Fibroblast of lung (primary cell): ENCODE results near the gene ZNF22. TPM values are rescaled to one million over a fixed set of nuclear protein-coding genes. Genes with fewer than 3 reads are reported as not detected.
A peak's percentile ranks its signal among the peaks of the same experiment; 100 is the strongest.

Source experiments
- DNase-seq, 2 donors: peaks; one replicate each; pipeline versions ENCODE4 v3.0.0 to v3.0.0-alpha.2; 2010; ENCODE audit warnings: low read depth in 2 of 2
- H2AFZ ChIP-seq: 2 replicates; pipeline ENCODE4 v1.5.1; 2012; ENCODE audit warnings: low read length, control low read depth, inconsistent platforms
- H3K27ac ChIP-seq: 2 replicates; pipeline ENCODE4 v1.5.1; 2011; ENCODE audit warnings: low read length, control low read depth; ENCODE audit not compliant: insufficient read depth
- H3K27me3 ChIP-seq: 2 replicates; pipeline ENCODE4 v1.5.1; 2011; ENCODE audit warnings: mild to moderate bottlenecking, low read length; ENCODE audit not compliant: control insufficient read depth, insufficient read depth
- H3K36me3 ChIP-seq: 2 replicates; pipeline ENCODE4 v1.5.1; 2011; ENCODE audit warnings: low read length; ENCODE audit not compliant: control insufficient read depth, insufficient read depth
- H3K4me1 ChIP-seq: 2 replicates; pipeline ENCODE4 v1.5.1; 2011; ENCODE audit warnings: low read length; ENCODE audit not compliant: control insufficient read depth, insufficient read depth; ENCODE audit errors: extremely low read depth
- H3K4me2 ChIP-seq: 2 replicates; pipeline ENCODE4 v1.5.1; 2011; ENCODE audit warnings: low read length, control low read depth; ENCODE audit not compliant: insufficient read depth; ENCODE audit errors: extremely low read depth
- H3K4me3 ChIP-seq, 4 experiments: fragments of 200-600 bp in 1 of 4; sonication (generic) in 1 of 4; replicated peaks in 1 of 4; 2 replicates each; pipeline ENCODE4 v1.5.1; 2011 to 2016; ENCODE audit warnings: low read length in 4 of 4, low read depth in 3 of 4, mild to moderate bottlenecking in 3 of 4, control low read depth in 2 of 4, inconsistent platforms in 1 of 4, mixed read lengths in 1 of 4; ENCODE audit not compliant: insufficient read depth in 1 of 4; ENCODE audit errors: control extremely low read depth in 1 of 4
- H3K79me2 ChIP-seq: 2 replicates; pipeline ENCODE4 v1.5.1; 2012; ENCODE audit warnings: mild to moderate bottlenecking, low read length, inconsistent platforms; ENCODE audit not compliant: control insufficient read depth, insufficient read depth
- H3K9ac ChIP-seq: 2 replicates; pipeline ENCODE4 v1.5.1; 2011; ENCODE audit warnings: mild to moderate bottlenecking, low read length, control low read depth; ENCODE audit not compliant: insufficient read depth
- H3K9me3 ChIP-seq: 2 replicates; pipeline ENCODE4 v1.5.1; 2012; ENCODE audit warnings: low read depth, low read length; ENCODE audit not compliant: control insufficient read depth, insufficient read depth
- H4K20me1 ChIP-seq: 2 replicates; pipeline ENCODE4 v1.5.1; 2011; ENCODE audit warnings: low read length; ENCODE audit not compliant: control insufficient read depth, insufficient read depth; ENCODE audit errors: extremely low read depth
- EZH2 ChIP-seq: IDR thresholded peaks from 2 replicates; pipeline ENCODE4 v1.5.1; 2012; ENCODE audit warnings: low read length, control low read depth, mild to moderate bottlenecking; ENCODE audit errors: missing control alignments
- polyA plus RNA-seq, 2 donors: library from polyadenylated mRNA; depleted of rRNA in 1 of 2; stranded (reverse) in 1 of 2; unstranded in 1 of 2; fragments of >200 nt; gene quantifications; 2 replicates each; pipeline ENCODE4 v1.2.1, GENCODE V29; 2011 to 2012; ENCODE audit warnings: missing spikeins in 1 of 2
- total RNA-seq: library from RNA; depleted of rRNA; stranded (reverse); fragments of >200 nt; gene quantifications from 2 replicates; pipeline ENCODE4 v1.2.1, GENCODE V29; 2014
- TF ChIP-seq, protein P1 (sequence below), 2 donors: IDR thresholded peaks in 1 of 2; conservative IDR thresholded peaks in 1 of 2; 1 replicate in 1 of 2; 2 replicates in 1 of 2; pipeline ENCODE4 v1.5.1; 2011 to 2012; ENCODE audit warnings: low read length in 2 of 2, control low read depth in 1 of 2, inconsistent platforms in 1 of 2, low read depth in 1 of 2, mild to moderate bottlenecking in 1 of 2

Gene ZNF22
- total and polyA plus RNA-seq, 2 donors (not counting 1 experiment from before 2014, with no cell fraction given): 16.0 to 23.0 TPM

DNA sequence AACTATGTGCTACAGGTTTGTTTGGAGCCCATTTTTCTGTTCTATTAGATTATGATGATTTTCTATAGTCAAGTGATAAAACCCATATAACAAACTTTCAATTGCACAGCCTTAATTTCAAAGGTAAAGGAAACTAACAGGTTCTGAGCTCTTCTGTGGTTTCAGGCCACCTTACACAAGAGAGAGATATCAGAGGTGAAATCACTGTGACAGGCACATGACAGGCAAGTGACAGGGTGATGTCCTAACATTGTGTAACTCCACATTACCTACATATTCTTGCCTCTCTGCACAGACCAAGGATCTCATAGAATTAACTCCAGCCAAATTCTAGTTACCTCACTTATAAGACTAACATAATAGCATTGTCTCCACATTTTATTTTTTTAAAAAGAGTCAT lies 35.0 kb downstream of the ZNF22 start:
- DNase-seq: no peak
- H3K4me3 ChIP-seq: no peak overlapping the region
- no peaks in the 10 kb centered on the region for H3K79me2 ChIP-seq
- TF ChIP-seq EZH2: no peak
- TF ChIP-seq, protein P1, sequence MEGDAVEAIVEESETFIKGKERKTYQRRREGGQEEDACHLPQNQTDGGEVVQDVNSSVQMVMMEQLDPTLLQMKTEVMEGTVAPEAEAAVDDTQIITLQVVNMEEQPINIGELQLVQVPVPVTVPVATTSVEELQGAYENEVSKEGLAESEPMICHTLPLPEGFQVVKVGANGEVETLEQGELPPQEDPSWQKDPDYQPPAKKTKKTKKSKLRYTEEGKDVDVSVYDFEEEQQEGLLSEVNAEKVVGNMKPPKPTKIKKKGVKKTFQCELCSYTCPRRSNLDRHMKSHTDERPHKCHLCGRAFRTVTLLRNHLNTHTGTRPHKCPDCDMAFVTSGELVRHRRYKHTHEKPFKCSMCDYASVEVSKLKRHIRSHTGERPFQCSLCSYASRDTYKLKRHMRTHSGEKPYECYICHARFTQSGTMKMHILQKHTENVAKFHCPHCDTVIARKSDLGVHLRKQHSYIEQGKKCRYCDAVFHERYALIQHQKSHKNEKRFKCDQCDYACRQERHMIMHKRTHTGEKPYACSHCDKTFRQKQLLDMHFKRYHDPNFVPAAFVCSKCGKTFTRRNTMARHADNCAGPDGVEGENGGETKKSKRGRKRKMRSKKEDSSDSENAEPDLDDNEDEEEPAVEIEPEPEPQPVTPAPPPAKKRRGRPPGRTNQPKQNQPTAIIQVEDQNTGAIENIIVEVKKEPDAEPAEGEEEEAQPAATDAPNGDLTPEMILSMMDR (conservative IDR thresholded peaks at IDR 0.05 in 1 of 2, IDR thresholded peaks at IDR 0.05 in 1 of 2; ENCODE audit: low read depth in 1 of 2, low read length in 2 of 2): no peak
- H3K27ac ChIP-seq: no peak overlapping the region
- H2AFZ ChIP-seq: no peak overlapping the region
- H3K27me3 ChIP-seq: no peaks in the 10 kb centered on the region
- H3K4me2 ChIP-seq: no peak overlapping the region
- no peaks in the 10 kb centered on the region for H4K20me1 ChIP-seq
- no peak overlapping the region for H3K9ac ChIP-seq
- H3K36me3 ChIP-seq: no peaks in the 10 kb centered on the region
- no peaks in the 10 kb centered on the region for H3K4me1 ChIP-seq
- no peaks in the 10 kb centered on the region for H3K9me3 ChIP-seq

DNA sequence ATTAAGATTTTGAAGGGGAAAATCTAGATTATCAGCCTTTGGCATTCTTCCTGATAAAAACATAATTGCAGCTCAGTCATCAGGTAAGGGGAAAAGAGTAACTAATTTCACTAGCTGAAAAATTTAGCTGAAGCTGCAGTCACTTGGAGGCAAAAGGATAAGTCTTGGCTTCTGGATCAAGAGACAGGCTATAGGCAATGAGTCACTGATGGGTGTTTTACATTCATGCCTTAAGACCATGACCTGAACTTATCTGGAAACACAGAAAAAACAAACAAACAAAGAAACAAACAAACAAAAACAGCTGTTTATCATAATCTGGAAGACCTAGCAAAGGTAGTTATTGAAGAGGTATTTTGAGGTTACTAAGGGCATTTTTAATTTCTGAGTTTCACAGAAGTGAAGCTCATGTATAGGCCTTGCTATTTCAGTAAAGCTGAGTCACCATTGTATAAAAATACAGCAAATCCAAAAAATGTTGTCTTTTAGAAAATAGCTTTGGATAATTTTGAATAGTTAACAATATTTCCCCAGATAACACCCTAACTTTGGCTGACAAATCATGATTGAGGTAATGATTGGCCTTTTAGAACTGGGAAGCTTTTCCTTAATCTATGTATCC lies 40.3 kb downstream of the ZNF22 start:
- H3K27me3 ChIP-seq: no peaks in the 10 kb centered on the region
- peak; percentile 2 to 15 for DNase-seq
- no peaks in the 10 kb centered on the region for H3K4me1 ChIP-seq
- no peak overlapping the region for H3K4me3 ChIP-seq
- no peak overlapping the region for H3K27ac ChIP-seq
- no peaks in the 10 kb centered on the region for H3K36me3 ChIP-seq
- no peak overlapping the region for H3K9ac ChIP-seq
- H3K9me3 ChIP-seq: no peaks in the 10 kb centered on the region
- H3K4me2 ChIP-seq: no peak overlapping the region
- H4K20me1 ChIP-seq: no peaks in the 10 kb centered on the region
- no peak overlapping the region for H2AFZ ChIP-seq
- H3K79me2 ChIP-seq: no peaks in the 10 kb centered on the region
- TF ChIP-seq, protein P1 (conservative IDR thresholded peaks at IDR 0.05 in 1 of 2, IDR thresholded peaks at IDR 0.05 in 1 of 2; ENCODE audit: low read depth in 1 of 2, low read length in 2 of 2): no peak
- TF ChIP-seq EZH2: no peak

DNA sequence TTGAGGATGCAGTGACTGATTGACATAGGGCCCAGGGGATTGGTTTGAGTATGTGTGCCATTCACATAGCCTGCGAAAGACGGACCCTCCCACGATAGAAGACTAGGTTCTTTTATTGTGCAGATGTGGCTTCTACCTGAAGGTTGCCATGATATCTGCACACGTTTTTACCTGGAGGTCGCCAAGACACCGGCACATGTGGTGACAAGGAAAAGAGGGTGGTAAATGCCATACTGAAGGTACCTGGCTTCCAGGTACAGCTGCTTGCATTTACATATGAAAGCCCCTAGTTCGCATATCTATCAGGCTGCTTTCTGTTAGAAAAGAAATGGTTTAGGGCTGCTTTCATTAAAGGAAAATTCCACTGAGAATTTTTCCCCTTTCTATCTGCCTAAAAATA lies 43.6 kb downstream of the ZNF22 start:
- Histone ChIP-seq H3K9ac (no peak overlapping the region), H3K79me2 (no peaks in the 10 kb centered on the region), H3K4me2 (no peak overlapping the region), H3K27me3 (no peaks in the 10 kb centered on the region), H3K9me3 (no peaks in the 10 kb centered on the region), H4K20me1 (no peaks in the 10 kb centered on the region), H3K4me1 (no peaks in the 10 kb centered on the region), H2AFZ (no peak overlapping the region), H3K27ac (no peak overlapping the region), H3K36me3 (no peaks in the 10 kb centered on the region), H3K4me3 (no peak overlapping the region)
- no peak for DNase-seq
- no peak for TF ChIP-seq EZH2
- TF ChIP-seq, protein P1 (conservative IDR thresholded peaks at IDR 0.05 in 1 of 2, IDR thresholded peaks at IDR 0.05 in 1 of 2; ENCODE audit: low read depth in 1 of 2, low read length in 2 of 2): no peak
